Hematopoietic multipotent progenitor cell treated with erythropoietin and hydrocortisone succinate and interleukin-3 and kit ligand, for 4 days (in vitro differentiated cells): ENCODE data around the gene ACTN1.

Experiments used
- DNase-seq: peaks from one replicate; pipeline ENCODE4 v3.0.0-alpha.2; 2015

ACTN1 gene

GRCh38 chr14:68884031-68885030, 94.8 kb downstream of the ACTN1 start:
- no peak for DNase-seq

- DNase-seq = no peak
Measured at GRCh38 chr14:68882235-68882634, 96.9 kb downstream of the ACTN1 start.

GRCh38 chr14:68881396-68881795, 97.7 kb downstream of the ACTN1 start:
- DNase-seq = no peak

- DNase-seq = no peak
Measured at GRCh38 chr14:68880581-68881105, 98.5 kb downstream of the ACTN1 start.

DNA sequence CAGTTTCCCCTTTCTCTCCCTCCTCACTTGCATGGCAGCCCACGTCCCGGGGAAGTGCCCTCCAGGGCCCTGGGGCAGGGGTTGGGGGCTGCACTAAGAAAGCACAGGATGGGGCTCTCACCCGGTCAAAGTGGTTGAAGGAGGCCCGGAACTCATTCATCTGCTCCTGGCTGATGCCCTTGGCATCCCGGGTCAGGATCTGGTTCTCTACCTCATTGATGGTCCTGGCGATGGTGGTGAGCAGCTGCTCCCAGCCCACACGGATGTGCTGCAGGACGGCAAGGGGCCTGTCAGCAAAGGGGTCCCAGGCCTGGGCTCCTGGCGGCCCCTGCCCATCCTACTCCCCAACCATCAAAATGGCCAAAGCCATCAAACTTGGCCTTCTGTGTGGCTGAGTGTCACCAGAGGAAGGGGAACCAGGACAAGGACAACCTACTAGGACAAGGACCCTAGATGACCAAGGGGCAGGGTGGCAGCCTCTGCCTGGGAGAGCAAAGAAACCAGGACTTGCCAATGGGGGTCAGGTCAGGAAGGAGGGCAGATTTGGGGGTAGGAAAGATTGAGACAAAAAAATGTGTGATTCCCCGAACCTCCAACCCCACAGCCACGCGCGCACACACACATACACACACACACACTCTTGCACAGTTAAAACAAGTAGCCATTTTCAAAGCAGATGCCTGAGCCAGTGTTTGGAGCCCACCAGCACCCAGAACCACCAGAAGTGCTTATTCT, 99.1 kb downstream of the ACTN1 start:
- DNase-seq = no peak

GRCh38 chr14:68879321-68879781, 99.8 kb downstream of the ACTN1 start:
- DNase-seq = no peak

DNA sequence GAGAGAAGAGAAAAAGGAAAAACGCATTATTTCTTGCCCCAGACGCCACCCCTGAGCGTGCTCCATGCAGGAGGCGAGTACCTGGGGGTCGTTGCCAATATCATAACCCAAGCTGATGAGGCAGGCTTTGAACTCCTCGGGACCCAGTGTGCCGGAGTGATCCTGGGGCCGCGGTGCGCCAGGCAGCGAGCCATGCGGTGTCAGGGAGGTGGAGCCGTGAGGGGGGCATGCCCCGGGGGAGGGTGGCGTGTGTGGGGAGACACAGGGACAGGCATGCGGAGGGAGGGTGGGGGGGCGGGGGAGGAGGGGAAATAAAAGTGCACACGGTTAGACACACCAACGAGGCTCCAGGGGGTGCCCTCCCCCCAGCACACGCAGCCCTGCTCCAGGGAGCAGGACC, 100.2 kb downstream of the ACTN1 start:
- DNase-seq = no peak

DNA sequence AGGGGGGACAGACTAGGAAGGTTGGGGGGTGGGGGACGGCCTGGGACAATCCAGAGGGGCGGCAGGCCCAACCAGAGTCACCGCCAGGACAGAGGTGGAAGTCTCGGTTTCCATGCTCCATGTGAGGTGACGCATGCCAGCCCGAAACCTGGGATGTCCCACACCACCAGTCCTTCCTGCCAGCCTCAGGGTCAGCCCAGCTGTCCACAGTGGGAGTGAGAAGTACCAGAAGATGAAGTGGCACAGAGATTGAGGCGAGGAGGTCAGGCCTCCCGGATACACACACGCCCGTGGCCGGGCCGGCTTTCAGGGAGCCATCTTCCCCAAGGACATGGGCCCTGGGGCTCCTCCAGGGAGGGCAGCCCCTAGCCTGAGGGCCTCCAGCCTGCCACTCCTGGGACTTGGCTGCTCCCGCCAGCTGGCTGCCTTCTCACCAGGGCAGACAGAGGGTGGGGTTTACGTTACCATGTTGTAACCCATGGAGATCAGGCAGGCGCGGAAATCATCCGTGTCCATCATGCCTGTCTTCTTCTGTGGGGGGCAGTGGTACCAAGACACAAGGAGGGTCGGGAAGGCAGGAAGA, 101.0 kb downstream of the ACTN1 start:
- DNase-seq = no peak

- no peak for DNase-seq
Measured at GRCh38 chr14:68876976-68877375, 102.1 kb downstream of the ACTN1 start.

GRCh38 chr14:68874746-68875155, 104.4 kb downstream of the ACTN1 start:
- DNase-seq = no peak

GRCh38 chr14:68873376-68873775, 105.7 kb downstream of the ACTN1 start:
- no peak for DNase-seq

DNA sequence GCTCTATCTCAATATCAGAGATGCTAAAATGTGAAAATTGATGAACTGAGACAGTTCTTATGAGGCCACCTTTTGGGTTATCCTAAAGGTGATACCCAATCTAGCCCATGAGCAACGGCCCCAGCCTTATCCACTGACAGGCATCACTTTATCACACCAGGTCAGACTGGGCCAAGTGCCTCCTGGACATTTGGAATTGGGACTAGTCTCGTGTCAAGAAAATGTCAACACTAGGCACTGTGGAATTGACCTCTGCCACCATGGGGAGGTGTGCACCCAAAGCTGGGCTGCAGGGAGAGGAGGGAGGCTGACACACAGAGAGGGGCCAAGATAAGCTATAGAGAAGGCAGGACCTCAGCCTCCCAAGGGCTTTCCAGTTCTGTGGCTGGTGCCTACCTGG, 107.7 kb downstream of the ACTN1 start:
- DNase-seq = no peak

- DNase-seq = no peak
Measured at GRCh38 chr14:68866991-68867533, 112.0 kb downstream of the ACTN1 start.

DNA sequence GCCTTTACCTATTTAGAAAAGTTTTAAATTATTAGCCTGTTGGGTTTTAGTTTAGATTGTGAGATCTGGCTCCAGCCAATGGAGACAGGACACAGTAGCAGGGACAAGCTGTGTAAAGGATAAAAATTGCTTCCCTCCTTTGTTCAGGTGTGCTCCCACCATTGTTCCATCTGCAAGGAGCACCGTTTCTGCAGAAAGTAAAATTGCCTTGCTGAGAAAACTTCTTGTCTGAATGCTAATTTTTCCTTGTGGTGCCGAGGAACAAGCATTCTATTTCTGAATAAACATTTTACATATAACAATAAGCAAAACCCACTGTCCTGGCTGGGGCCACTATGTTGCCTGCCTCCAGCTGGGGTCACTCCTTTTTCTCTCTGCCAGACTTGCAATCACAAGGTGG, 113.6 kb downstream of the ACTN1 start:
- peak; percentile 28 for DNase-seq

GRCh38 chr14:68864361-68864750, 114.7 kb downstream of the ACTN1 start:
- DNase-seq = no peak

DNA sequence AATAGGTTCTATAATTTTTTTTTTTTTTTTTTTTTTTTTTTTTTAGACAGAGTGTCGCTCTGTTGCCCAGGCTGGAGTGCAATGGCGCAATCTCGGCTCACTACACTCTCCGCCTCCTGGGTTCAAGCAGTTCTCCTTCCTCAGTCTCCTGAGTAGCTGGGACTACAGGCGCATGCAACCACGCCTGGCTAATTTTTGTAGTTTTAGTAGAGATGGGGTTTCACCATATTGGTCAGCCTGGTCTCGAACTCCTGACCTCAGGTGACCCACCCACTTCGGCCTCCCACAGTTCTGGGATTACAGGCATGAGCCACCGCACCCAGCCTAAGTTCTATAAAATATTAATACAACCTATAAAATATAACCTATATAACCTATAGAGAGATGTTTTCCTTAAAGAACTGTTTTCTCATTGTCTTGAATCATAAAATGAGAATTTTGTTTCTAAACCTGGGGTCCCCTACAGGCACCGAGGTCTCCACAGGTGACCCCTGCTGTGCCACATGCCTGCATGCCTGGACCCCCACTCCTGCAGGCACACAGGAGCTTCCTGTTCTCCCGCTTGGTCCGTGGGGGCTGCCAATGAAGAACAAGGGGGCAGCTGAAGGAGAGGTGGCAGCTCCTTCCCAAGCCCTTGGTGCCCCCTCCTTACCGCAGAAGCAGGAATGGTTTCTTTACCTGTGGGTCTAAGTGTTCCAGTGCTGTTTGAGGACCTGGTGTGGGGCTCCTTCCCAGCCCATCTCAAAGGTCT, 115.3 kb downstream of the ACTN1 start:
- no peak for DNase-seq

DNA sequence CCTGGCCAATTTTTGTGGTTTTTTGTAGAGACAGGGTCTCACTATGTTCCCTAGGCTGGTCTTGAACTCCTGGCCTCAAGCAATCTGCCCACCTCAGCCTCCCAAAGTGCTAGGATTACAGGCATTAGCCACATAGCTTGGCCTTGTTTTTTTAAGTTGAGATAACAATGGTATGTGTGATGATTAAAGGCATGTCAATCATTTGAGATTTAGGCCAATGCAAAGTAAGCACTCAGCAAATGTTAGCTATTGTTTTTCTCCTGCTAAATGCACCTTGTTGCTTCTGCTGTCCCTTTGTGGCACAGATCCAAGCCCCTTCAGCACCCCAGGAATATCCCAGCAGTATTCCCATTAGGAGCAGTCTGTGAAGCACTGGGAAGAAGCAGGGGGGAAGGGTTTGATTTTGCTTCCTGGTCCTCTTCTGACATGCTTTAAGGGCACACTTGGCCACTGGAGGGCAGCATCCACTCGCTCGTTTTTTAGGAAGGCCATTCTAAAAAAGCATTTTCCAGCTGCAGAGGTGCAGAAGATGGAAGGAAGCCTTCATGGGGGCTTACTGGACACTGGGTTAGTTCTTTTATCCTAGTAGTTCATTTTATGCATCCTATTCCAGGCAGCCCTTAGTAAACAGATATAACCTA, 116.0 kb downstream of the ACTN1 start:
- peak; percentile 92 for DNase-seq

DNA sequence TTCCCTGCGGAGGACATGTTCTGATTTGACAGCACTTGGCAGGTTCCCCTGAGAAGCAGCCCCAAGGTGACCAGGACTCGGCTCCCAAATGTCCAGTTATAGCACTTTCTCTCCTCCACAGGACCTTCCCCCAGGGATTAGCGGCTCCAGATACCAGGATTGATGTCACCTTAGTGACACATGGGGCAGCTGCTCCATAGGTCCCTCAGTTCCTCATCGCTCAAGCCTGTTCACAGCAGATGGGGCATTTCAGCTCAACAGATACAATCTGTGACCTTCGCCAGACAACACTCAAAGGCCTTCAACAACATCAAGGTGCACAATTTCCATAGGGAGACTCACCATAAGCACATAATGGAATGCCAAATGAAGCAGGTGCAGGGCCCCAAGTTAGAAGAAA, 118.3 kb downstream of the ACTN1 start:
- DNase-seq = no peak

GRCh38 chr14:68857516-68858070, 121.5 kb downstream of the ACTN1 start:
- DNase-seq = no peak

GRCh38 chr14:68856572-68856971, 122.5 kb downstream of the ACTN1 start:
- no peak for DNase-seq

DNA sequence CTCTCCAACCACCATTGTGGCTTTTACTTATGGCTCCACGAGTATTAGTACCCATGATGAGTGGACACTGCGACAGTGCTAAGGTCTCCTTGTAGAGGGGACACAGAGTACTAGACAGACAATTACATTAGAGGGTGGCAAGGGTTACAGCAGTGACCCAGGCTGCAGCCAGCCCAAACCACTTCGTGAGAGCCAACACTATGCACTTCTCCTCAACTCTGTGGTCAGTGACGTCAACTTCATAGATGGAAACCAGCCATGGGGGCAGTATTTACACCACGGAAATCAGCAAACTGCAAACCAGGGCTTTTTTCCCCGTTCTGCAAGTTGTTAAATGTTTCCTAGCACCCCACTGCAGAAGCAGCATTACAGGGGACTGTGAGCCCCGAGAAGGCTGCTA, 124.7 kb downstream of the ACTN1 start:
- DNase-seq = no peak
